ENCODE measurements around the gene PIGT. TPM values are rescaled to one million over a fixed set of nuclear protein-coding genes. Genes with fewer than 3 reads are reported as not detected.

Gene PIGT
- total and polyA plus RNA-seq, 2 of the 13 experiments (the other 11 are each of a cell fraction or from before 2014, with no cell fraction given): 65.9 to 74.1 TPM

DNA sequence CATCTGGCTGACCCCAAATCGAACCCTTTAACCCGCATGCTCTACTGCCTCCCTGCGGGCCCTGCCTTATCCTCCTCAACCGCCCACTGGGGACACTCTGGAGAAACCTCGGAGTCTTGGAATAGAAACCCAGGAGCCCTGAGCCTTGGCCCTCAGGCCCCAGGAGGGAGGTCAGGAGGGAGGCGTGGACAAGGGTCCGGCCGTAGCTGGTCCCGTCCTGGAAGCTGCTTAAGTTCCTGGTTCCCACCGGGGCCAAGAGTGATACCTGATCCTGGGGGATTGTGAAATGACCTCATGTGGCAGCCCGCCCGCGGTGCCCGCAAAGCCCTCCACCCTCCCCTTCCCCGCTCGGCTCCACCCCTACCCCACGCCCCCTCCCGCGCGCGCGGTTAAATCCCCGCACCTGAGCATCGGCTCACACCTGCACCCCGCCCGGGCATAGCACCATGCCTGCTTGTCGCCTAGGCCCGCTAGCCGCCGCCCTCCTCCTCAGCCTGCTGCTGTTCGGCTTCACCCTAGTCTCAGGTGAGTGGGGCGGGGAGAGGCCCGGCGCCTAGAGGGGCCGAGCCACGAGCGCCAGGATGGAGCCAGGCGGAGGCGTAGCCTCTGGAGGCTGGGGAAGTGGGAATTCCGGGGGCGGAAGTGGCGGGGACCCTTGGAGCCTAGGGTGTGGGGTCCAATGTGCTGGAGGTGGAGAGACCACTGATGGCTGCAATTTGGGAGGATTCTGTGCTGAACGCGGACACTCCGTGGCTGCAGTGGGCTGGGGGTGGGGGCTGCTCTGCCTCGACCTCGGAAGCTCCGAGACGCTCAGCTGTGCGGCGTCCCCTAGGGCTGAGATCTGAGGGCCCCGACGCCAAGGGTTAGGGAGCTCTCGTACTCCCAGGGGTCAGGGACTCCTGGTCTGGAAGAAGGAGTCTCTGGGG, 53.7 kb downstream of the PIGT start, which contains the start of gene WFDC2:
Gene WFDC2 (plus strand): TSS at position 418 of the 926 bp plus-strand sequence. CDS start 29 bp downstream, at position 447.
- H3K27ac ChIP-seq (ENCODE audit: extremely low read length, insufficient read depth, low read length): no peak within 1 kb of the TSS
- H3K79me2 ChIP-seq (ENCODE audit: insufficient read depth, low read length): no peaks in the 10 kb centered on the region
- no peak for DNase-seq (ENCODE audit: low spot score)
- H3K4me3 ChIP-seq (replicated peaks in 1 of 3; ENCODE audit: insufficient read depth in 1 of 3, low read depth in 2 of 3, low read length in 3 of 3): peak within 1 kb of the TSS; percentile 32 to 73 (median 50)
- in situ Hi-C loops (cut with HindIII; ENCODE audit: extremely low pct_ligation_motif_present, low pct_unique_long_range_greater_than_20kb) (no loop called here), intact Hi-C loops (cut with micrococcal nuclease; ENCODE audit: unreplicated experiment) (no loop called here)
- H3K4me2 ChIP-seq (ENCODE audit: low read depth, low read length): peak within 1 kb of the TSS; percentile 69
- WGBS (ENCODE audit: low lambda C conversion rate): 22% methylated on average over 52 of the region's 54 CpGs
- H4K20me1 ChIP-seq (ENCODE audit: insufficient read depth, low read length): no peaks in the 10 kb centered on the region
- no peaks in the 10 kb centered on the region for H3K36me3 ChIP-seq (replicated peaks in 1 of 2; ENCODE audit: control insufficient read depth in 1 of 2, insufficient read depth in 2 of 2, low read length in 2 of 2)
- H2AFZ ChIP-seq (ENCODE audit: low read length): no peak within 1 kb of the TSS
- ChIA-PET POLR2A (no interaction called here), CTCF (ENCODE audit: low intra/inter-chr PET ratio, low total read pairs) (no interaction called here)
- ATAC-seq: peak; percentile 61
- FAIRE-seq: no peak
- no TSS peak for BruUV-seq (replicated peaks)
- peaks cover 34% of the 10 kb centered on the region for H3K4me1 ChIP-seq (ENCODE audit: insufficient read depth, low read length)
- H3K27me3 ChIP-seq (ENCODE audit: control insufficient read depth in 1 of 2, insufficient read depth in 2 of 2, low read length in 2 of 2): peaks cover 18 to 43% of the 10 kb centered on the region in 2 experiments
- H3K9ac ChIP-seq (ENCODE audit: insufficient read depth, low read depth, low read length): peak within 1 kb of the TSS; percentile 5; the same call in 1 of the 2 replicates
- H3K9me3 ChIP-seq (ENCODE audit: low read length): no peaks in the 10 kb centered on the region
- TF ChIP-seq, protein P1, sequence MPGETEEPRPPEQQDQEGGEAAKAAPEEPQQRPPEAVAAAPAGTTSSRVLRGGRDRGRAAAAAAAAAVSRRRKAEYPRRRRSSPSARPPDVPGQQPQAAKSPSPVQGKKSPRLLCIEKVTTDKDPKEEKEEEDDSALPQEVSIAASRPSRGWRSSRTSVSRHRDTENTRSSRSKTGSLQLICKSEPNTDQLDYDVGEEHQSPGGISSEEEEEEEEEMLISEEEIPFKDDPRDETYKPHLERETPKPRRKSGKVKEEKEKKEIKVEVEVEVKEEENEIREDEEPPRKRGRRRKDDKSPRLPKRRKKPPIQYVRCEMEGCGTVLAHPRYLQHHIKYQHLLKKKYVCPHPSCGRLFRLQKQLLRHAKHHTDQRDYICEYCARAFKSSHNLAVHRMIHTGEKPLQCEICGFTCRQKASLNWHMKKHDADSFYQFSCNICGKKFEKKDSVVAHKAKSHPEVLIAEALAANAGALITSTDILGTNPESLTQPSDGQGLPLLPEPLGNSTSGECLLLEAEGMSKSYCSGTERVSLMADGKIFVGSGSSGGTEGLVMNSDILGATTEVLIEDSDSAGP (CRISPR knock-in tag; IDR thresholded peaks at IDR 0.05; ENCODE audit: borderline replicate concordance): 0 out of 2 replicates have a peak, but pooled peaks have one; percentile 31
- no peak for TF ChIP-seq CBX2 (IDR thresholded peaks at IDR 0.05; ENCODE audit: low read depth, low read length)
- peak; percentile 83; the same call in 1 of the 2 replicates for TF ChIP-seq CBX2 (CRISPR knock-in tag; IDR thresholded peaks at IDR 0.05; ENCODE audit: low read depth)
- TF ChIP-seq FLYWCH1 (CRISPR knock-in tag; IDR thresholded peaks at IDR 0.05): no peak
- peak; percentile 77; the same call in 1 of the 2 replicates for TF ChIP-seq ZNF724P (CRISPR knock-in tag; IDR thresholded peaks at IDR 0.05; ENCODE audit: borderline replicate concordance)
- no peak for TF ChIP-seq ATF7 (IDR thresholded peaks at IDR 0.05)
- peak; percentile 16; the same call in 1 of the 2 replicates for TF ChIP-seq ATF7 (CRISPR knock-in tag; IDR thresholded peaks at IDR 0.05)
- no peak for TF ChIP-seq SP2 (CRISPR knock-in tag; IDR thresholded peaks at IDR 0.05)
- no peak for TF ChIP-seq KAT7 (CRISPR knock-in tag; IDR thresholded peaks at IDR 0.05; ENCODE audit: borderline replicate concordance)
- TF ChIP-seq EZH2 (conservative IDR thresholded peaks at IDR 0.05; ENCODE audit: low read depth, low read length): peak; percentile 85; the same call in 1 of the 2 replicates
- no peak for TF ChIP-seq MED1 (CRISPR knock-in tag; IDR thresholded peaks at IDR 0.05)
- TF ChIP-seq PCBP2 (optimal IDR thresholded peaks at IDR 0.05; ENCODE audit: low read depth, low read length, poor library complexity, severe bottlenecking): no peak
- TF ChIP-seq, protein P2, sequence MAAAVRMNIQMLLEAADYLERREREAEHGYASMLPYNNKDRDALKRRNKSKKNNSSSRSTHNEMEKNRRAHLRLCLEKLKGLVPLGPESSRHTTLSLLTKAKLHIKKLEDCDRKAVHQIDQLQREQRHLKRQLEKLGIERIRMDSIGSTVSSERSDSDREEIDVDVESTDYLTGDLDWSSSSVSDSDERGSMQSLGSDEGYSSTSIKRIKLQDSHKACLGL (CRISPR knock-in tag; IDR thresholded peaks at IDR 0.05): 0 out of 2 replicates have a peak, but pooled peaks have one; percentile 30
- TF ChIP-seq RBM39 (IDR thresholded peaks at IDR 0.05; ENCODE audit: low read depth, low read length, poor library complexity, severe bottlenecking): peak; percentile 53
- TF ChIP-seq MXD4 (CRISPR knock-in tag; IDR thresholded peaks at IDR 0.05): no peak
- TF ChIP-seq ZFY (CRISPR knock-in tag; IDR thresholded peaks at IDR 0.05): 0 out of 2 replicates have a peak, but pooled peaks have one; percentile 12
- TF ChIP-seq, protein P3, sequence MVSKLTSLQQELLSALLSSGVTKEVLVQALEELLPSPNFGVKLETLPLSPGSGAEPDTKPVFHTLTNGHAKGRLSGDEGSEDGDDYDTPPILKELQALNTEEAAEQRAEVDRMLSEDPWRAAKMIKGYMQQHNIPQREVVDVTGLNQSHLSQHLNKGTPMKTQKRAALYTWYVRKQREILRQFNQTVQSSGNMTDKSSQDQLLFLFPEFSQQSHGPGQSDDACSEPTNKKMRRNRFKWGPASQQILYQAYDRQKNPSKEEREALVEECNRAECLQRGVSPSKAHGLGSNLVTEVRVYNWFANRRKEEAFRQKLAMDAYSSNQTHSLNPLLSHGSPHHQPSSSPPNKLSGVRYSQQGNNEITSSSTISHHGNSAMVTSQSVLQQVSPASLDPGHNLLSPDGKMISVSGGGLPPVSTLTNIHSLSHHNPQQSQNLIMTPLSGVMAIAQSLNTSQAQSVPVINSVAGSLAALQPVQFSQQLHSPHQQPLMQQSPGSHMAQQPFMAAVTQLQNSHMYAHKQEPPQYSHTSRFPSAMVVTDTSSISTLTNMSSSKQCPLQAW (CRISPR knock-in tag; IDR thresholded peaks at IDR 0.05): 0 out of 2 replicates have a peak, but pooled peaks have one; percentile 20
- TF ChIP-seq CEBPB (IDR thresholded peaks at IDR 0.05; ENCODE audit: borderline replicate concordance, low read depth, low read length): 0 out of 2 replicates have a peak, but pooled peaks have one; percentile 24
- TF ChIP-seq MTF2 (CRISPR knock-in tag; IDR thresholded peaks at IDR 0.05; ENCODE audit: borderline replicate concordance): peak; percentile 82; the same call in 1 of the 2 replicates
- 0 out of 2 replicates have a peak, but pooled peaks have one; percentile 19 for TF ChIP-seq PCBP1 (IDR thresholded peaks at IDR 0.05; ENCODE audit: borderline replicate concordance, low read depth, low read length)
- TF ChIP-seq ZNF776 (CRISPR knock-in tag; IDR thresholded peaks at IDR 0.05): peak; percentile 16; the same call in 1 of the 2 replicates

All from HepG2 (cell line).